GM21786 (cell line): ENCODE results near the gene PXT1.
A peak's percentile ranks its signal among the peaks of the same experiment; 100 is the strongest.
"Not testable (repeated sequence)": the region's sequence is repeated elsewhere in the genome, so short reads cannot be mapped to it uniquely, and the experiment has no call there.

Experiments used
- ATAC-seq: cut with Tn5 transposase; IDR thresholded peaks from one replicate; pipeline ENCODE4 v1.9.1; 2021; ENCODE audit not compliant: unreplicated experiment

The PXT1 gene

DNA sequence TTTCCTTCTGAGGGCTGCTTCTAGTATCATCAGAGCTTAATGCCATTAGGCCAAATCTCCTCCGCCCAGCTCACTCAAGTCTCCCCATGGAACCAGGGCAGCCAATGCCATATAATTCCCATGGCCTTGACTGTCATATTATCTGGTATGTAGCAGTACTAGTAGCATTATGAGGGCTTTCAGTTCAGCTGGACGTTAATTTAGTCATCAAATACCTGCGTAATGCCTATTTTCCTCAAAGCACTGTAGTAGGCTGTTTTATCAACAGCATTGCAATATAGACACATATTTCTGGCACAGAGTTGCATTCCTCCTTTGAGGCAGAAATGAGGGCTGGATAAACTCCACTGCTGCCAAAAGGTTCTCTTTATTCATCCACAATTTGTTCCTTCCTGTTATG, 1.8 kb upstream of the PXT1 start:
- ATAC-seq: no peak

GRCh38 chr6:36443471-36444428, 1.1 kb upstream of the PXT1 start:
- no peak for ATAC-seq

- no peak for ATAC-seq
Measured at GRCh38 chr6:36442103-36442670, 467 bp downstream of the PXT1 start.

DNA sequence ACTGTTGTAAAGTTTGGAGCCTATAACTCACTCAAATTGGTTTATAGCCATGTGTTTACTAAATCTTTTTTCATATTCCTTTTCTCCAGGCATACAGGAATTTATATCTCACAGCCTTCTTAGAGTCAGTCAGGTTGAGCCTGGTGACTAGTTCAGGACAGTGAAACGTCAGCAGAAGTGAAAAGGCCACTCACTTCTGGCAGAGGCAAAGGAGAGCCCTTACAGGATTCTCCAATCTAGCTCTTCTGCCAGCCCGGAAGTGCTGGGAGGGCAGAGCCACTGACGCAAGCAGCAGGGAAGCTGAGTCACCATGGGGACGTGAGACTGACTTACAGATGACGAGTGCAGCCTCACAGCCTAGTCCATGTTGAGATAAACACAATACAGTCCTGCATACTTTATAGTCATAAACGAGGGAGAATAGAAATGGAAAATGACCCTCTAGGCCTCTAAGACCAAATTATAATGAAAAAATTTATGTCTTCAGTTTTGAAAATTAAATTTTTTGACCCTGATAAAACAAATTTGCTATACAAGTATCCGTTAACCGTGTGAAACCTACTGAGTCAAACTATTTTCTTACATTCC, 1.3 kb downstream of the PXT1 start:
- peak; percentile 68 for ATAC-seq

GRCh38 chr6:36436466-36436865, 6.2 kb downstream of the PXT1 start:
- no peak for ATAC-seq

- ATAC-seq: no peak
Measured at GRCh38 chr6:36432151-36432671, 10.4 kb downstream of the PXT1 start.

- ATAC-seq: no peak
Measured at GRCh38 chr6:36431197-36431596, 11.5 kb downstream of the PXT1 start.

DNA sequence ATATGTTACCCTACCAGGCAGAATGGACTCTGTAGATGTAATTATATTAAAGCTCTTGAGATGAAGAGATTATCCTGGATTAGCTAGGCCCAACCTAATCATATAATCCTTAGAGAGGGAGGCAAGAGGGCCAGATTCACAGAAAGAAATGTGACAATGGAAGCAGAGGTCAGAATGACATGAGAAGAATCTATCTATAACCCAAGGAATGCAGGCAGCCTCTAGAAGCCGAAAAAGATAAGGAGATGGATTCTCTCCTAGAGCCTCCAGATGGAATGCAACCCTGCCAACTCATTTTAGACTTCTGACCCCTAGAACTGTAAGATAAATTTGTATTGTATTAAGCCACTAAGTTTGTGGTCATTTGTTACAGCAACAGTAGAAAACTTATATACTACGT, 12.3 kb downstream of the PXT1 start:
- ATAC-seq: no peak

DNA sequence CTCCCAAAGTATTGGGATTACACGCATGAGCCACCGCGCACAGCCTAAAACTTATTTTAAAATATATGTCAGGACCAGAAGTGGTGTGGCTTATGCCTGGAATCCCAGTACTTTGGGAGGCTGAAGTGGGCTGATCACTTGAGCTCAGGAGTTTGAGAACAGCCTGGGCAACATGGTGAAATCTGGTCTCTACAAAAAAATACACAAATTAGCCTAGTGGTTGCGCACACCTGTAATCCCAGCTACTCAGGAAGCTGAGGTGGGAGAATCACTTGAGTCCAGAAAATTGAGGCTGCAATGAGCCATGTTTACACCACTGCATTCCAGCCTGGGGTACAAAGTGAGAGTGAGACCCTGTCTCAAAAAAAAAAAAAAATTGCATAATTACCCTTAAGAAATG, 13.7 kb downstream of the PXT1 start:
- ATAC-seq: no peak

- ATAC-seq: no peak
Measured at GRCh38 chr6:36426622-36427021, 16.0 kb downstream of the PXT1 start.

- peak; percentile 90 for ATAC-seq
Measured at GRCh38 chr6:36423101-36423824, 19.4 kb downstream of the PXT1 start.

- ATAC-seq: no peak
Measured at GRCh38 chr6:36422714-36423100, 19.9 kb downstream of the PXT1 start.

DNA sequence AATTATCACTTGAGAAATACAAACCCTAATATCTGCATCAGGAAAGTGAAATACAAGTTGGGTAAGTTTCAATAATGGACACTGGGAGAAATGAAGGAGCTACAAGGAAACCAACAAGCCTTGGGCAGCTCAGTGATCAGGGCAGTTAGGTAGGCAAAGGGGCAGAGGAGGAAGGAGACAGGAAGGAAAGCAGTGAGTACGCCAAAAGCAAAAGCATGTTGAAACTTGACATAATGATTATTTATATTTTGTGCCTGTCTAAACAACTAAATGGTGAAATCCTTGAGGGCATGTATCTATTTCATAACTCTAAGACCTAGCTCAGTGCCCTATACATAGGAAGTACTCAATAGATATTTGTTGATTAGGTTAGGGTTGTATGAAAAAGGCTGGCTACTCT, 23.3 kb downstream of the PXT1 start:
- ATAC-seq: no peak

GRCh38 chr6:36418558-36418957, 24.1 kb downstream of the PXT1 start:
- ATAC-seq: no peak

DNA sequence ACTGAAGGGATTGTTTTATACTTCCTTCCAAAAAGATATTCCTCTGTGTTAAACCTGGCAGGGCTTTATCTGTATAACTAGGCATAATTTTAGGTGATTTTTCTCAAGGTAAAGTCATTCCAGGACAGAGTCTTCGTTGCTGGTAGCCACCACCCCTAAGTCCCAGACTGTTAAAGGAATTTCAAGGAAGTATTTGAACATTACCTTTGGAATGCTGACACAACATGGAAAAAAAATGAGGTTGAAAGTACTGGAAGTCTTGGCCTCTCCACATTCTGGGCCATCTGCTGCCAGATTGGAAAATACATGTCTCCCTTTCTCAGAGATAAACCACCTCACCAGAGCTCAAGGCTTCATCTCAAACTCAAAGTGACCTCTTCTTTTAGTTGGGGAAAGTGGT, 28.2 kb downstream of the PXT1 start:
- ATAC-seq: no peak

DNA sequence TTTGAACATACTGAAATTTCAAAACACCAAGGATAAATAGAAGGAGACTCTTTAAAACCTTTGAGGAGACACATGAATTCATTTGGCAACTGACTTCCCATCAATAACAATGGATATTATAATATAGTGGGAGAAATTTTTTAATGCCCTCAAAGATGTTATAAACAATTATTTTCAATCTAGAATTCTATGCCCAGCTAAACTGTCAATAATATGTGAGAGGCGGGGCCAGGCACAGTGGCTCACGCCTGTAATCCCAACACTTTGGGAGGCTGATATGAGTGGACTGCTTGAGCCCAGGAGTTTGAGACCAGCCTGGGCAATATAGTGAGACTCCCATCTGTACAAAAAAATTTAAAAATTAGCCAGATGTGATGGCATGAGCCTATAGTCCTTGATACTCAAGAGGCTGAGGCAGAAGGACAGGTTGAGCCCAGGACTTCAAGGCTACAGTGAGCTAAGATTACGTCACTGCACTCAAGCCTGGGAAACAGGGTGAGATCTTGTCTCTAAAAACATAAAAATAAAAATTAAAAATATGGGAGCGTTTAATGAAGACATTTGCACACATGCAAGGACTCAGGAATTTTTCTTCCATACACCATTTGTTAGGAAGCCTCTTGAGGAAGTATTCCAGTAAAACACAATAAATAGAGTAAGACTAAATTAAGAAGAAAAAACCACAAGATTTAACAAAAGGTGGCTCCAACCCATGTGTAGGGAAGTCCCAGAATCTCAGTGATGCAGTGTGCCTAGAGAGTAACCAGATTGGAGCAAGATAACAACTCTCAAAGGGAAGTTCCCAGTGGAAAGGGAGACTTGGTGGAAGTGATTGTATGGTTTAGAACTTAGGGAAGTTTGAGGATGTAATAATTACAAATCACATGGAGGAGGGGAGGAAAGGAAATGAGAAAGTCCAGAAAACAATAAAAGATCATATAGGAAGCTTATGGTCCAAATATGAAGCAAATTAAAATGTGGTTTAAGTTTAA, 28.9 kb downstream of the PXT1 start:
- ATAC-seq: no peak

- ATAC-seq: not testable (repeated sequence)
Measured at GRCh38 chr6:36409718-36410117, 32.9 kb downstream of the PXT1 start.

DNA sequence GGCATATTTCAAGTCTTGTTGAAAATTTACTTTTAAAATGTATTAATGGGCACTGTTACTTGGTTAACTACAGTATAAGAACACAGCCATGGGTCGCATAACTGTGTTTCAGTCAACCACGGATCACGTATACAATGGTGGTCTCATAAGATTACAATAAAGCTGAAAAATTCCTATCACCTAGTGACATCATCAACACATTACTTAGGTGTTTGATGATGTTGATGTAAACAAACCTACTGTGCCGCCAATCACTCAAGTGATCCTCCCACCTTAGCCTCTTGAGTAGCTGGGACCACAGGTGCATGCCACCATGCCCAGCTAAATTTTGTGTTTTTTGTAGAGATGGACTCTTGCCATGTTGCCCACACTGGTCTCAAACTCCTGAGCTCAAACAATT, 38.5 kb downstream of the PXT1 start:
- ATAC-seq: no peak

DNA sequence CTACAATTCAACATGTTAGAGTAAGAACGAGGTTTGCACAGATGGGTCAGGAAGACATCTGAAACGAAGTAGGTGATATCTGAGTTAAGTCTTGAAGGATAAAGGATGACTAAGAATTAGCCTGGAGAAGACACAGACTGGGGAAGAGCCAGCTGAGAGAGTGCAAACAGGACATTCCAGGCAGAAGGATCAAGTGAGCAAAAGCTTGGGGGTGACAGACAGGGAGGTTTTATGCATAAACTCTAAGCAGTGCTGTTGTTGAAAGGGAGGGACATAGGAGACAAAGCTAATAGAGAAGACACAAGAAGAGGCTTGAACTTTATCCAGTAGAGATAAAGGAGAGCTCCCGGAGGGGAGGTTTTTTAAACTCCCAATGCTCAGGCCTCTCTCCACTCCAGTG, 40.2 kb downstream of the PXT1 start:
- ATAC-seq: no peak

DNA sequence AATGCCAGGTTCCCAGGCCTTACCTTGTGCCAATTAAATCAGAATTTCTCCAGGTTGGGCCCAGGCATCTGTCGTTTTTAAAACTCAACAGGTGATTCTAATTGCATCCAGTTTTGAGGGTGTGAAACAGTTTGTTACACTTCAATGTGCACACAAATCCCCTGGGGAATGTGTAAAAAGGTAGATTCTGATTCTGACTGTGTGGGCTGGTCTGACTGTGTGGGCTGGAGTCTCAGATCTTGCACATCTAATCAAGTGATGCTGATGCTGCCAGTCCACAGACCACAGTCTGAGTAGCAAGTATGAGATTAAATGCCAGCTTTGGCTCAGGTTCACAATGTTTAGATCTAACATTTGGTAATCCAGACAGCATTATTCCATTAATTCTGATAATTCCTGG, 42.7 kb downstream of the PXT1 start:
- no peak for ATAC-seq
